Heart left ventricle (tissue), 16 donors: ENCODE results near the gene ZNF605. TPM values are rescaled to one million over a fixed set of nuclear protein-coding genes. Genes with fewer than 3 reads are reported as not detected.
"Not testable (repeated sequence)": the region's sequence is repeated elsewhere in the genome, so short reads cannot be mapped to it uniquely, and the experiment has no call there.

Experiments used
- ATAC-seq, 4 donors: fragments of 200-7000 bp; cut with Tn5 transposase; one replicate each; pipeline ENCODE4 v1.9.1; 2020 to 2022; ENCODE audit warnings: moderate library complexity in 4 of 4, mild to moderate bottlenecking in 3 of 4, moderate number of reproducible peaks in 1 of 4
- DNase-seq, 5 donors: peaks; one replicate each; pipeline ENCODE4 v3.0.0-alpha.2; 2020
- H3K27ac ChIP-seq, 12 donors: fragments of 200-600 bp; sonication (generic) in 4 of 12; one replicate each; pipeline versions ENCODE4 v1.5.0 to v1.8.0; 2016 to 2022; ENCODE audit warnings: mild to moderate bottlenecking in 2 of 12
- H3K27me3 ChIP-seq, 9 donors: fragments of 200-600 bp; sonication (generic) in 2 of 9; one replicate each; pipeline versions ENCODE4 v1.5.1 to v1.8.0; 2016 to 2022; ENCODE audit warnings: mild to moderate bottlenecking in 3 of 9
- H3K36me3 ChIP-seq, 9 donors: fragments of 200-600 bp; sonication (generic) in 2 of 9; one replicate each; pipeline versions ENCODE4 v1.5.0 to v1.8.0; 2018 to 2022; ENCODE audit warnings: mild to moderate bottlenecking in 2 of 9
- H3K4me1 ChIP-seq, 12 donors: fragments of 200-600 bp; sonication (generic) in 4 of 12; one replicate each; pipeline versions ENCODE4 v1.5.0 to v1.8.0; 2016 to 2022; ENCODE audit warnings: mild to moderate bottlenecking in 3 of 12
- H3K4me3 ChIP-seq, 12 donors: fragments of 200-600 bp; sonication (generic) in 4 of 12; one replicate each; pipeline versions ENCODE4 v1.5.0 to v1.8.0; 2017 to 2022; ENCODE audit warnings: mild to moderate bottlenecking in 9 of 12, moderate library complexity in 4 of 12
- H3K9me3 ChIP-seq, 12 donors: fragments of 200-600 bp; sonication (generic) in 4 of 12; one replicate each; pipeline versions ENCODE4 v1.5.0 to v1.8.0; 2016 to 2022; ENCODE audit warnings: mild to moderate bottlenecking in 1 of 12
- POLR2A ChIP-seq, 2 donors: fragments of 450-650 bp; IDR thresholded peaks; one replicate each; pipeline ENCODE4 v1.6.1; 2017; ENCODE audit warnings: antibody characterized with exemption in 2 of 2, mild to moderate bottlenecking in 2 of 2, moderate library complexity in 2 of 2
- WGBS, 4 donors: extraction: QIAGEN DNeasy Blood & Tissue Kit in 2 of 4; methylation state at CpG; one replicate each; pipeline versions ENCODE4 v1.1.5 to v1.1.7; 2013 to 2018; 5-methylcytosine and 5-hydroxymethylcytosine counted together
- intact Hi-C, 10 donors: fragments of 100-400 bp; cut with DNase I; formaldehyde crosslinking; loops; one replicate each; pipeline versions ENCODE4 v1.11.1 to v1.14.2; 2022
- polyA plus RNA-seq, 2 donors: library from polyadenylated mRNA; stranded (reverse); fragments of 200-250 nt; gene quantifications; one replicate each; pipeline ENCODE4 v1.2.3, GENCODE V29; 2013
- total RNA-seq, 9 donors: library from RNA; depleted of rRNA in 2 of 9; stranded (reverse); fragments of >200 nt in 2 of 9; fragmentation: NEBNext Ultra II Directional in 3 of 9; extraction: Animal tissue kit (Norgen Biotek cat#: 25700) in 3 of 9; gene quantifications; one replicate each; pipeline versions ENCODE4 v1.1.0 to v1.2.4, GENCODE V29; 2016 to 2023
- TF ChIP-seq, protein P1 (sequence below), 12 donors: fragments of 200-600 bp; sonication (generic) in 4 of 12; IDR thresholded peaks; one replicate each; pipeline versions ENCODE4 v1.5.0 to v1.8.0; 2018 to 2022; ENCODE audit warnings: antibody characterized with exemption in 12 of 12, mild to moderate bottlenecking in 5 of 12
- donor health status: ischemic (EF 13 %, LVEDD 7.1; RV severe dilation, severe dysfunction).
- donor health status: healthy with polysubstance abuse.
- donor health status: DM: no; HTN: yes; CAD: no.
- donor health status: DM: no; HTN: no; CAD: no.
- donor health status: ischemic (EF 25% LVEDD 6.9; RV normal size, moderate dysfunction).
- donor health status: ischemic (EF 25% LVEDD 5.7; RV mildly dilated, moderate dysfunction).
- donor health status: healthy.
- donor health status: DM: yes; HTN: yes; CAD: no.
- donor health status: ischemic (EF 35%, LVEDD 5.7; RV mildly dilated, moderate dysfunction).
- donor health status: nonischemic (EF 11% LVEDD 7.7; RV severe dilation, severe dysfunction).
- donor health status: DM: yes; HTN: yes; CAD: no.
- donor health status: PGD.
- donor health status: ischemic (EF 29% LVEDD 5.4; RV normal size, mild dysfunction).
- donor health status: nonischemic (EF 23%, LVEDD 6.1; RV moderate dilation, normal function).

The ZNF605 gene
- total and polyA plus RNA-seq, 11 donors, result 3.4 to 14.2 (median 10.2) TPM

DNA sequence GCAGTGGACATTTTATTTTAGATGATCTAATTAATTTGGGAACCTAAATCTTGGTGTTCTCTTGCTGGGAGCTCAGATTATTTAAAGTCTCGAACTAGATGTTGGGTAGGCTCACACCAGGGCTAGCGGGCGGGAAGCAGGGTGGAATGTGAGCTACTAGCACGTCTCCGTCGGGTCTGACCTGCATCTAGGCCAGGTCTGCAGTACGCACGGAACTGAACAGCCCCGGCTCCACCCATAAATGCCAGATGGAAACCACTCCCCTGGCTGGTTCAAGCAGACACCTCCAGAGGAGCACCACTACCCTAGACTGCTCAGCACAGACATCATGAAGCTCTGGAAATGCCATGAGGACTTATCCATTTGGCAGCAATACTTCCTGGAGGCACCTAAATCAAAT, 10.3 kb downstream of the ZNF605 start:
- Histone ChIP-seq H3K36me3 (peaks cover 6 to 92% (median 56%) of the 10 kb centered on the region in 9 donors), H3K27me3 (no peaks in the 10 kb centered on the region)
- 94 to 98% (median 96%) methylated on average over 9 of the region's 9 CpGs for WGBS, 4 donors

DNA sequence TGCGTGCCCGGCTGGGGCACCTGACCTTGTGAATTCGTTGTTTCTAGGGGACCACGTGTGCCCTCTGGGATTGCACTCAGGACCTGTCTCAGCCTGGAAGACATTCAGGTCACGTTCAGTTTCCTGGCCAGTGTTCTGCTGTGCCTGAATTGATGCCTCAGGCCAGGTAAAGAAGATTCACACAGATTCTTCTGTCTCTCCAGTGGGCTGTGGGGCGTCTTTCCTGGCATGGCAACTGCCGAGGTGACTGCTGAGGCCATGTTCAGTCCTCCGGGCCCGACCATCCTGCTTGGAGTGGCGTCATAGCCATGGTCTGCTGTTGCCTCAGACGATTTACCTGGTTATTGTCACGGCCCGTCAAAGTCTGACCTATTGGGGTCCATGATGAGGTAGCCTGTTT, 13.5 kb downstream of the ZNF605 start:
- Histone ChIP-seq H3K36me3 (peaks cover 6 to 76% (median 54%) of the 10 kb centered on the region in 9 donors), H3K27me3 (no peaks in the 10 kb centered on the region), H3K27ac (no peak overlapping the region), H3K4me3 (no peak overlapping the region), H3K9me3 (peaks cover 0 to 89% (median 50%) of the 10 kb centered on the region in 12 donors), H3K4me1 (no peaks in the 10 kb centered on the region)
- no peak for ATAC-seq
- WGBS, 4 donors, result 98 to 100% (median 99%) methylated on average over 10 to 13 of the region's 13 CpGs
- intact Hi-C loops, result loop anchor here in 1 of 10 donors (10.0 kb wide), 1 partner anchor 788 kb away; no protein-coding TSS in a partner anchor
- DNase-seq, result no peak
- TF ChIP-seq, protein P1, sequence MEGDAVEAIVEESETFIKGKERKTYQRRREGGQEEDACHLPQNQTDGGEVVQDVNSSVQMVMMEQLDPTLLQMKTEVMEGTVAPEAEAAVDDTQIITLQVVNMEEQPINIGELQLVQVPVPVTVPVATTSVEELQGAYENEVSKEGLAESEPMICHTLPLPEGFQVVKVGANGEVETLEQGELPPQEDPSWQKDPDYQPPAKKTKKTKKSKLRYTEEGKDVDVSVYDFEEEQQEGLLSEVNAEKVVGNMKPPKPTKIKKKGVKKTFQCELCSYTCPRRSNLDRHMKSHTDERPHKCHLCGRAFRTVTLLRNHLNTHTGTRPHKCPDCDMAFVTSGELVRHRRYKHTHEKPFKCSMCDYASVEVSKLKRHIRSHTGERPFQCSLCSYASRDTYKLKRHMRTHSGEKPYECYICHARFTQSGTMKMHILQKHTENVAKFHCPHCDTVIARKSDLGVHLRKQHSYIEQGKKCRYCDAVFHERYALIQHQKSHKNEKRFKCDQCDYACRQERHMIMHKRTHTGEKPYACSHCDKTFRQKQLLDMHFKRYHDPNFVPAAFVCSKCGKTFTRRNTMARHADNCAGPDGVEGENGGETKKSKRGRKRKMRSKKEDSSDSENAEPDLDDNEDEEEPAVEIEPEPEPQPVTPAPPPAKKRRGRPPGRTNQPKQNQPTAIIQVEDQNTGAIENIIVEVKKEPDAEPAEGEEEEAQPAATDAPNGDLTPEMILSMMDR (IDR thresholded peaks at IDR 0.05), result no peak
- no peak for TF ChIP-seq POLR2A (IDR thresholded peaks at IDR 0.05)

More for the DNA sequence above, 10.3 kb downstream of the ZNF605 start:
- TF ChIP-seq, protein P1 (IDR thresholded peaks at IDR 0.05), result no peak
- TF ChIP-seq POLR2A (IDR thresholded peaks at IDR 0.05), result no peak
- Histone ChIP-seq H3K4me3 (no peak overlapping the region), H3K9me3 (peaks cover 0 to 96% (median 58%) of the 10 kb centered on the region in 12 donors), H3K4me1 (peaks cover 0 to 5% (median 0%) of the 10 kb centered on the region in 12 donors), H3K27ac (no peak overlapping the region)
- DNase-seq (no peak), ATAC-seq (no peak)
- intact Hi-C loops, result loop anchor here in 1 of 10 donors (10.0 kb wide), 1 partner anchor 791 kb away; no protein-coding TSS in a partner anchor

DNA sequence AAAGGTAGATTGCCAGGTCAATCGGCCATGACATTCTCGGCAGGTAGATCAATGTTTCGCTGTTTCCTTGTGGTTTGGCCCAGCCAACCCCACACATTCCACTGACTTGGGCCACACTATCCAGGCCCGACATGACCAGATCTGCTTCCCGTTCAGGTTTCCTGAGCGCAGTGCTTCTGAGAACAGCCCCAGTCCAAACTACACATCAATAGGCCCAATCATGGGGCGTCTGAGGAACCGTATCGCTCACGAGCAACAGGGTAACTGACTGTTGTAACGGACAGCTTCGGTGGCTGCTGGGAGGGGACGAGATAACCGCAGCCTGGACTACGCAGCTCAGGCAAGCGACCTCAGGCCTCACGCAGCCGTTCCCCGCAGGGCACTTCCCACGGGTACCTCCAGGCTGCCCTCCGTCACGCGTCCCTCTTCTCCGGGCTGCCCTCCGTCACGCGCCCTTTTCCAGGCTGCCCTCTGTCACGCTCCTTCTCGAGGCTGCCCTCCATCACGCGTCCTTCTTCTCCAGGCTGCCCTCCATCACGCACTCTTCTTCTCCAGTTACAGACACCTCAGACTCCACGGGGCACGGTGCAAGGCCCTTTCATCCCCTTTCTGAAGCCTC, 14.7 kb downstream of the ZNF605 start:
- DNase-seq (no peak), ATAC-seq (peak in 1 of 4 donors; percentile 10)
- WGBS, 4 donors, result 95 to 98% (median 95%) methylated on average over 34 of the region's 34 CpGs
- TF ChIP-seq, protein P1 (IDR thresholded peaks at IDR 0.05), result no peak
- no peak for TF ChIP-seq POLR2A (IDR thresholded peaks at IDR 0.05)
- no peak overlapping the region for H3K4me3 ChIP-seq
- H3K9me3 ChIP-seq, result peaks cover 0 to 89% (median 45%) of the 10 kb centered on the region in 12 donors
- intact Hi-C loops, result loop anchor here in 1 of 10 donors (10.0 kb wide), 1 partner anchor 787 kb away; no protein-coding TSS in a partner anchor
- H3K27me3 ChIP-seq, result no peaks in the 10 kb centered on the region
- H3K36me3 ChIP-seq, result peaks cover 6 to 64% (median 54%) of the 10 kb centered on the region in 9 donors
- no peak overlapping the region for H3K27ac ChIP-seq
- H3K4me1 ChIP-seq, result no peaks in the 10 kb centered on the region

DNA sequence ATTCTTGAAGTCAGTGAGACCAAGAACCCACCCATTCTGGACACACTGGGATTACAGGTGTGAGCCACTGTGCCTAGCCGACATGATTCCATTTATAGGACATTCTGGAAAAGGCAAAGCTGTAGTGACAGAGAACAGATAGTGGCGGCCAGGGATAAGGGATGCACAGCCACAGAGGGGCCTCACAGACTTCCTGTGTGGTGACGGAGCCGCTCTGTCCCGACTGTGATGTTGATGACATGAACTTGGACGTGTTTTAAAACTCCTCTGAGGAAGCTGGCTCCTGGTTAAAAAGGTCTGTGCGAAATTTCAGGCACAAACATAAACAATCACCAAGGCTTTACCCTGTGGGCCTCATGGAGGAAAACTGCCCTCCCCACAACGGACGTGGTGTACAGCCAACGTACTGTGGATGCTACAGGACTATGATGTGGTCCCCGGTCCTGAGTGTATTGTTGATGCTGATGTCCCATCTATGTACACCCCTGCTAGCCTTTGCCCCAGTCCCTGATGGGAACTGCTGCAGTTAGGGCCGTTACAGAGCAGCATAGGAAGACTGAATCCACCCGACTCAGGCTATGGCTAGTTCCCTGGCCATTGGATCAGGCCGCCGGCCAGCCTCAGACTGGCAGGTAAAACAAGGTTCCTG, 15.9 kb downstream of the ZNF605 start:
- 92 to 96% (median 95%) methylated on average over 13 to 15 of the region's 15 CpGs for WGBS, 4 donors
- TF ChIP-seq, protein P1 (IDR thresholded peaks at IDR 0.05), result no peak
- TF ChIP-seq POLR2A (IDR thresholded peaks at IDR 0.05), result no peak
- H3K9me3 ChIP-seq, result peaks cover 0 to 87% (median 47%) of the 10 kb centered on the region in 12 donors

DNA sequence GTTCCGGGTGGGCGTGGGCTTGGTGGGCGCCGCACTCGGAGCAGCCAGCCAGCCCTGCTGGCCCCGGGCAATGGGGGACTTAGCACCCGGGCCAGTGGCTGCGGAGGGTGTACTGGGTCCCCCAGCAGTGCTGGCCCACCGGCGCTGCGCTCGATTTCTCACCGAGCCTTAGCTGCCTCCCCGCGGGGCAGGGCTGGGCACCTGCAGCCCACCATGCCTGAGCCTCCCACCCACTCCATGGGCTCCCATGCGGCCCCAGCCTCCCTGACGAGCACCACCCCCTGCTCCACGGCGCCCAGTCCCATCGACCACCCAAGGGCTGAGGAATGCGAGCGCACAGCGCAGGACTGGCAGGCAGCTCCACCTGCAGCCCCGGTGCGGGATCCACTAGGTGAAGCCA, 17.3 kb downstream of the ZNF605 start:
- ATAC-seq, H3K27me3 ChIP-seq, H3K4me1 ChIP-seq, H3K27ac ChIP-seq, DNase-seq, intact Hi-C loops, H3K4me3 ChIP-seq: not testable (repeated sequence)
- H3K36me3 ChIP-seq, result peaks cover 2 to 54% (median 29%) of the 10 kb centered on the region in 9 donors
- H3K9me3 ChIP-seq, result peaks cover 0 to 88% (median 52%) of the 10 kb centered on the region in 12 donors
- WGBS, 4 donors, result 88 to 96% (median 94%) methylated on average over 6 to 25 of the region's 25 CpGs

More for the DNA sequence above, 15.9 kb downstream of the ZNF605 start:
- H3K4me3 ChIP-seq, result no peak overlapping the region
- DNase-seq, result no peak
- H3K27ac ChIP-seq, result no peak overlapping the region
- intact Hi-C loops, result loop anchor here in 1 of 10 donors (10.0 kb wide), 1 partner anchor 785 kb away; no protein-coding TSS in a partner anchor
- H3K4me1 ChIP-seq, result no peaks in the 10 kb centered on the region
- ATAC-seq, result no peak
- H3K27me3 ChIP-seq, result no peaks in the 10 kb centered on the region
- H3K36me3 ChIP-seq, result peaks cover 6 to 54% (median 43%) of the 10 kb centered on the region in 9 donors
